ENCODE measurements around the gene PRG3. TPM values are rescaled to one million over a fixed set of nuclear protein-coding genes. Genes with fewer than 3 reads are reported as not detected.

PRG3 gene
- total RNA-seq, 2 donors from 2014 or later, result not detected

DNA sequence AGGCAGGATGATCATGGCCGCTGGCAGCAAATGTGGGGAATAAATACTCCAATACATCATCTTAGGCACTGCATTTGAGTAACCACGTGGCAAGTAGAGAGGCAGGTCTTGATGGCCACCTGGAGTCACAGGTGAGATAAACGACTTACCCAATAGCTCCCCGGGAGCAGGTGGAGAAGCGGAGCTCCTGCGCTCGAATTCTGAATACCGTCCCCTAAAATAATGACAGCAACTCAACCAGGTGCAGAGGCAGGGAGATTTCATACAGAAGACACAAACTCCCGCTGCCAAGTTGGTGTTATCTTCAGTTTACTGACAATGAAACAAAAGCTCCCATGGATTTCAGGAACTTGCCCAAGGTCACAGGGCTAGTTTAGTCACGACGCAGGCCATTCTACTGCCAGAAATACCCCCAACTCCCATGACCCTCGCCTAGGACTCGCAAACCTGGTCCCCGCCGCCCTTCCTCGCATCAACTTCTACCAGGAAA is 45.5 kb upstream of the PRG3 start:
- WGBS, 2 donors, result 19 to 34% methylated on average over 16 of the region's 16 CpGs
- peak; percentile 21 for ATAC-seq
- no peaks in the 10 kb centered on the region for H3K27me3 ChIP-seq
- intact Hi-C loops (cut with DNase I), result no loop called here
- peak in 3 of 4 donors; percentile 16 to 48 (median 33) for DNase-seq
- H3K36me3 ChIP-seq (replicated peaks in 1 of 2; ENCODE audit: insufficient read depth in 1 of 2, low read depth in 2 of 2), result no peaks in the 10 kb centered on the region
- no peaks in the 10 kb centered on the region for H3K9me3 ChIP-seq
- peaks cover 56% of the 10 kb centered on the region for H3K4me1 ChIP-seq
- H3K27ac ChIP-seq, result peak overlapping the region; percentile 78 to 94 (median 90)
- no peak overlapping the region for H3K4me3 ChIP-seq
- TF ChIP-seq, protein P1, sequence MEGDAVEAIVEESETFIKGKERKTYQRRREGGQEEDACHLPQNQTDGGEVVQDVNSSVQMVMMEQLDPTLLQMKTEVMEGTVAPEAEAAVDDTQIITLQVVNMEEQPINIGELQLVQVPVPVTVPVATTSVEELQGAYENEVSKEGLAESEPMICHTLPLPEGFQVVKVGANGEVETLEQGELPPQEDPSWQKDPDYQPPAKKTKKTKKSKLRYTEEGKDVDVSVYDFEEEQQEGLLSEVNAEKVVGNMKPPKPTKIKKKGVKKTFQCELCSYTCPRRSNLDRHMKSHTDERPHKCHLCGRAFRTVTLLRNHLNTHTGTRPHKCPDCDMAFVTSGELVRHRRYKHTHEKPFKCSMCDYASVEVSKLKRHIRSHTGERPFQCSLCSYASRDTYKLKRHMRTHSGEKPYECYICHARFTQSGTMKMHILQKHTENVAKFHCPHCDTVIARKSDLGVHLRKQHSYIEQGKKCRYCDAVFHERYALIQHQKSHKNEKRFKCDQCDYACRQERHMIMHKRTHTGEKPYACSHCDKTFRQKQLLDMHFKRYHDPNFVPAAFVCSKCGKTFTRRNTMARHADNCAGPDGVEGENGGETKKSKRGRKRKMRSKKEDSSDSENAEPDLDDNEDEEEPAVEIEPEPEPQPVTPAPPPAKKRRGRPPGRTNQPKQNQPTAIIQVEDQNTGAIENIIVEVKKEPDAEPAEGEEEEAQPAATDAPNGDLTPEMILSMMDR (IDR thresholded peaks at IDR 0.05), result no peak
- TF ChIP-seq POLR2A (IDR thresholded peaks at IDR 0.05), result no peak

DNA sequence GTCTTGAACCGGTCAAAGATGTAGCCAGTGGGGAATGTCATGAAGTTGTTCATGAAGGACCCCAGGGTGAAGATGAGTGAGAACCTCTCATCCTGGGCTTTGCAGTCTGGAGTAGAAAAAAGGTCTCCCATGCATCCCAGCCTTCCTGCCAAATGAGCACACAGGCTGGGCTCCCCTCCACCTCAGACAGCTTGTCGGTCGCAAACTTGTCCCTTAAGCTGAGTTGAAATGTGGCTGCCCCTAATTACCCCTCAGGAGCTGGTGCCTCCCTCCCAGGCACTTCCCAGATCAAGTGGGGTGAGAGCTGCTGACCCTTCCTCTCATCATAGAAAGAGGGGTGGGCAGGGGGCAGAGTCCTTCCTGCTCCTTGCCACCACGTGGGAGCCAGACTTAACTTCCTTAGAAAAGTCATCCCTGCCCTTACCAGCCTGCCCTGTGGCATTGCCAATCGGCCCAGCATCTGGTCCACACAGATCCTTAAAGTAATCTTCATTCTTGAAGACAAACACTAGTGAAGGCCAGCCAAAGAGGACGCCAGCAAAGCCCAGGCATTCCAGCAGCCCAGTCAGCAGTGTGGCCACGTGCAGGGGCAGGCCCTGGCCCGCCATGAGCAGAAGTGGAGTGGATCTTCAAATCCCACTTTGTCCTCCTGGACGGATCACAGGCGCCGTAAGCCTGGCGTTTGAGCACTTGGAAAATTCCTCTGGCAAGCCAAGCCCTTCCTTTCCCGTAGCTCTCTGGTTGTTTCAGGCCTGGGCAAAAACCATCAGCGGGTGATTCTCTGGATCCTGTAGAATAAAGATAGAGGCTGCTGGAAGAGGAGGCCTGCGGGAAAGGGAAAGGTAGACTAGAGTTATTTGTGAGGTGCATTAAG is 44.9 kb upstream of the PRG3 start:
- H3K27ac ChIP-seq, result peak overlapping the region; percentile 65 to 94 (median 90)
- peaks cover 56% of the 10 kb centered on the region for H3K4me1 ChIP-seq
- no peaks in the 10 kb centered on the region for H3K9me3 ChIP-seq
- TF ChIP-seq POLR2A (IDR thresholded peaks at IDR 0.05), result no peak
- TF ChIP-seq, protein P1 (IDR thresholded peaks at IDR 0.05), result no peak
- no peaks in the 10 kb centered on the region for H3K27me3 ChIP-seq
- peak; percentile 25 to 51 (median 44) for DNase-seq
- no peaks in the 10 kb centered on the region for H3K36me3 ChIP-seq (replicated peaks in 1 of 2; ENCODE audit: insufficient read depth in 1 of 2, low read depth in 2 of 2)
- intact Hi-C loops (cut with DNase I), result no loop called here
- WGBS, 2 donors, result 59 to 65% methylated on average over 10 to 15 of the region's 15 CpGs
- peak; percentile 26 for ATAC-seq
- H3K4me3 ChIP-seq, result no peak overlapping the region

DNA sequence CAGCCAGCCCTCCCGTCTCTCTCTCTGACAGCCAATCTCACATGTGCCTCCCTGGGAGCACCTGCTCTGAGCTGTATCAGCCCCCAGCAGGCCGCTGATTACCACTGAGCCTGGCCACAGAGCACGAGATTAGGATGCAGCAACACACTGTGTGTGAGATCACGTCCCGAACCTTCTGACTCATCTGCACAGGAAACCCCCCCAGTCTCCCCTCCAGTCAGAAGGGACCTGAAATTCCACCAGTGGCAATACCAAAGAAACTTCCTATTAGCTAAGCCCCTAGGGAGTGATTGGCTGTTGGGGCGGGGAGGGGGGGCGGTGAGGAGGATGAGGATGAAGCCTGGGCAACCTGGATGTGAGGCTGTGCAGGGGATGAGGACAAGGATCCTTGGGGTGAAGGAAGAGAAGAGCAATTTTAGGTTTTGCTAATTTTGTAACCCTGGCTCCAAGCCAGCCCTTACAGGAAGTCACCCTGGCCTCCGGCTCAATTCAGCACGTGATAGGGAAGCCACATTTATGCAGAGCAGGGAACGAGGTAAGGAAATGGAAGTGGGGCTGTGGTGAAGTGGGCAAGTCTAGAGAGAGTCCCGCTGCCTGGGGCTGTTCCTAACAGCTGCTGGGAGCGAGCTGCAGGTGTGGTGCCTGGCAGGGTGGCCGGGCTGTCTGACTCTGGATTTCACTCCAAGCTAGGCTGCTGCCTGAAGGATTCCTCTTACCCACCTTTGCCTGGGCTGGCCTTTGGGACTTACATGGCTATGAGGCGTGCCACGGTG is 44.0 kb upstream of the PRG3 start:
- peak; percentile 31 to 78 (median 50) for DNase-seq
- Histone ChIP-seq H3K27me3 (no peaks in the 10 kb centered on the region), H3K4me3 (no peak overlapping the region), H3K36me3 (replicated peaks in 1 of 2; ENCODE audit: insufficient read depth in 1 of 2, low read depth in 2 of 2) (peaks cover 0 to 2% of the 10 kb centered on the region in 2 donors), H3K9me3 (no peaks in the 10 kb centered on the region), H3K27ac (peak overlapping the region; percentile 65 to 94 (median 90)), H3K4me1 (peaks cover 47% of the 10 kb centered on the region)
- intact Hi-C loops (cut with DNase I), result no loop called here
- peak in 1 of 3 donors; percentile 25 for TF ChIP-seq POLR2A (IDR thresholded peaks at IDR 0.05)
- TF ChIP-seq, protein P1 (IDR thresholded peaks at IDR 0.05), result no peak
- WGBS, 2 donors, result 49 to 52% methylated on average over 15 of the region's 15 CpGs
- ATAC-seq, result peak; percentile 43

DNA sequence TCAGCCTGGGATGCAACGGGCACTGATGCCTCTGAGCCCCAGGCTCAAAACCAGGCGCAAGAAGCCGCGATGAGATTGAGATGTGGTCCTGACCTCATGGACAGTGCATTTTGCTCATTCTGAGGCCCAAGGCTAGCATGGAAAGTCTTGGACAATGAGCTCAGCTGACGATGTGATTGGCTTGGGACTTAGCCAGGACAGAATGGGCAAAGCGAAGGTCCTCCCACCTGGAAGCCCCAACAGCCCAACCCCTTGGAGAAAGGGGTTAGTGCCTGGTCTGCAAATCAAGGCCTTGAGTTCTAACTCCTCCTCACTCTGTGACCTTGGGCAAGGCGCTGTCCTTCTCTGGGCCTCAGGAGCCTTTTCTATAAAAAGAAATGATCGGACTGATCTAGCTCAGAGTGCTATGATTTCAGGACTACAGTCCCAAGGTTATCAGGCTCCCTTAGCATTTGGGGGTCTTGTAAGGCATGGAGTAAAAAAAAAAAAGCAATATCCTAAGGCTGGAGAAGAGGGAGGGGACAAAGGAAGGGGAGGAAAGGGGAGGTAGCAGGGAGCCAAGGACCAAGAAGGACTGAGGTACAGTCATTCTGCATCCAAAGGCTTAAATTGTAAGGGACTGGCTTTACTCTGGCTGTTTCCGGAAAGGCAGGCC is 43.3 kb upstream of the PRG3 start:
- WGBS, 2 donors, result 68 to 82% methylated on average over 8 to 9 of the region's 9 CpGs
- Histone ChIP-seq H3K36me3 (replicated peaks in 1 of 2; ENCODE audit: insufficient read depth in 1 of 2, low read depth in 2 of 2) (peaks cover 0 to 2% of the 10 kb centered on the region in 2 donors), H3K27me3 (no peaks in the 10 kb centered on the region), H3K27ac (peak overlapping the region in 3 of 4 donors; percentile 89 to 94 (median 91)), H3K4me1 (peaks cover 44% of the 10 kb centered on the region), H3K4me3 (no peak overlapping the region), H3K9me3 (no peaks in the 10 kb centered on the region)
- ATAC-seq (no peak), DNase-seq (no peak)
- TF ChIP-seq, protein P1 (IDR thresholded peaks at IDR 0.05), result no peak
- intact Hi-C loops (cut with DNase I), result no loop called here
